Glutamatergic neuron (in vitro differentiated cells): ENCODE data around the gene TAS1R1. TPM values are rescaled to one million over a fixed set of nuclear protein-coding genes. Genes with fewer than 3 reads are reported as not detected.

ENCODE experiments used
- DNase-seq: peaks from one replicate; pipeline ENCODE4 v3.0.0; 2022
- H3K27ac Mint-ChIP-seq: one replicate; pipeline ENCODE4 v1.8.0; 2020; ENCODE audit warnings: mild to moderate bottlenecking, mixed read lengths, inconsistent platforms; ENCODE audit not compliant: unreplicated experiment
- H3K27me3 Mint-ChIP-seq: one replicate; pipeline ENCODE4 v1.8.0; 2020; ENCODE audit warnings: mild to moderate bottlenecking, moderate library complexity, mixed read lengths, inconsistent platforms; ENCODE audit not compliant: unreplicated experiment
- H3K36me3 Mint-ChIP-seq: one replicate; pipeline ENCODE4 v1.8.0; 2020; ENCODE audit warnings: mild to moderate bottlenecking, mixed read lengths, inconsistent platforms; ENCODE audit not compliant: unreplicated experiment
- H3K4me1 Mint-ChIP-seq: one replicate; pipeline ENCODE4 v1.8.0; 2020; ENCODE audit warnings: mild to moderate bottlenecking, low read depth, mixed read lengths, inconsistent platforms; ENCODE audit not compliant: unreplicated experiment
- H3K4me3 Mint-ChIP-seq: one replicate; pipeline ENCODE4 v1.8.0; 2020; ENCODE audit warnings: mild to moderate bottlenecking, mixed read lengths, inconsistent platforms; ENCODE audit not compliant: unreplicated experiment
- H3K9me3 Mint-ChIP-seq: one replicate; pipeline ENCODE4 v1.8.0; 2020; ENCODE audit warnings: mild to moderate bottlenecking, moderate library complexity, mixed read lengths, inconsistent platforms; ENCODE audit not compliant: unreplicated experiment
- total RNA-seq: library from RNA; stranded (reverse); fragmentation: NEBNext Ultra II Directional; extraction: Animal tissue kit (Norgen Biotek cat#: 25700); gene quantifications from one replicate; pipeline ENCODE4 v1.2.1, GENCODE V29; 2021; ENCODE audit not compliant: unreplicated experiment
- TF ChIP-seq, protein P1 (sequence below): fragments of 200-600 bp; sonication (generic); IDR thresholded peaks from one replicate; pipeline ENCODE4 v1.5.0; 2021; ENCODE audit not compliant: partially characterized antibody, unreplicated experiment

Gene TAS1R1
- total RNA-seq, 1 donor from 2014 or later, result not detected

DNA sequence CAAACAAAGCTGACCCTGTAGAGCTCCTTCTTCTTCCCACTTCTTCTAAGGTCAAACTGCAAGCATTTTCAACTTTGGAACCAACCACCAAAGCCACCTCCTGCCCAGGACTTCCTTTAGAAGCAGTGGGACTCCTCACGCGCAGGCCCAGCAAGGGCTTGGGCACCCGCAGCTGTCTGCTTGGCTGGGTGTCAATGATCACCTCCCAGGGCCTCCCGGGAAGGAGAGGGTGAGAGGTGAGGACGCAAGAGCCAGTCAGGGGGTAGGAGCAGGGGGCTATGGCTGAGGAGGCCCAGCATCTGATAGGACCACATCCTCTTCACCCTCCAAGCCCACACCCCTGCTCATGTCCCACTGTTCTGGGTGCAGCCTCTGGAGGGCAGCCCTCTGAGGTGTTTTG, 37.3 kb downstream of the TAS1R1 start:
- Mint-ChIP-seq H3K27ac (no peak overlapping the region), H3K27me3 (peaks cover 6% of the 10 kb centered on the region), H3K36me3 (no peaks in the 10 kb centered on the region), H3K4me1 (peaks cover 2% of the 10 kb centered on the region), H3K9me3 (peaks cover 3% of the 10 kb centered on the region), H3K4me3 (no peak overlapping the region)
- DNase-seq, result no peak
- TF ChIP-seq, protein P1, sequence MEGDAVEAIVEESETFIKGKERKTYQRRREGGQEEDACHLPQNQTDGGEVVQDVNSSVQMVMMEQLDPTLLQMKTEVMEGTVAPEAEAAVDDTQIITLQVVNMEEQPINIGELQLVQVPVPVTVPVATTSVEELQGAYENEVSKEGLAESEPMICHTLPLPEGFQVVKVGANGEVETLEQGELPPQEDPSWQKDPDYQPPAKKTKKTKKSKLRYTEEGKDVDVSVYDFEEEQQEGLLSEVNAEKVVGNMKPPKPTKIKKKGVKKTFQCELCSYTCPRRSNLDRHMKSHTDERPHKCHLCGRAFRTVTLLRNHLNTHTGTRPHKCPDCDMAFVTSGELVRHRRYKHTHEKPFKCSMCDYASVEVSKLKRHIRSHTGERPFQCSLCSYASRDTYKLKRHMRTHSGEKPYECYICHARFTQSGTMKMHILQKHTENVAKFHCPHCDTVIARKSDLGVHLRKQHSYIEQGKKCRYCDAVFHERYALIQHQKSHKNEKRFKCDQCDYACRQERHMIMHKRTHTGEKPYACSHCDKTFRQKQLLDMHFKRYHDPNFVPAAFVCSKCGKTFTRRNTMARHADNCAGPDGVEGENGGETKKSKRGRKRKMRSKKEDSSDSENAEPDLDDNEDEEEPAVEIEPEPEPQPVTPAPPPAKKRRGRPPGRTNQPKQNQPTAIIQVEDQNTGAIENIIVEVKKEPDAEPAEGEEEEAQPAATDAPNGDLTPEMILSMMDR, result no peak

DNA sequence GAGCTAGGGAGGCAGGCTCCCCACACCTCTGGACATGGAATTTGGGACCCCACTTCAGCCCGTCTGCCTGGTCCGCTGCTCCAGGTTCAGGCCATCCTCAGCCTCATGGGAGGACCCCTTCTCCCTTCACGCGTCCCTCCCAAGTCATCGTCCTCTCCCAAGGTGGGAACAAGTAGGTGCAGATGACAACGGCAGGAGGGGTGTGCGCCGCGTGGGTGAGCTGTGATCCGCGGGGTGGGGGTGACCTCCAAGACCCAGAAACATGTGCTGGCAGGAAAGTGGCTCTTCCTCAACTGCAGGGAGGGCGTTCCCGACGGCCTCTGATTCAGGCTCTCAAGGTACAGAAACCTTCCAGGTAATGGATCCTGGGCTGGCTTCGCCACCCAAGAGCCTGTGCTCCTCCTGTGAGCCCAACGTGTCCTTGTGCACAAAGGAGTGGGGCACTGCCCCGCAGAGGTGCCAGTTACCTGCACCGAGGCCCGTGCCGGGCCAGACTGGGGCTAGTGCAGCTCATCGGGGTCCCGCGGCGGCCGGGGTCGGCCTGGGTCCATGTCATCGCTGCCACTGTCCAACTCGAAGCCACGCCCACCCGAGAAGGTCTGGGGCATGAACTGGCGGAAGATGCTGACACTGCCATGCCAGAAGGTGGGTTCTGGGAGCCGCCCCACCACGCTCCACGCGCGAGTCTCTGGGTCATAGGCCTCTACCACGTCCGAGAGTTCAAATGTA, 37.9 kb downstream of the TAS1R1 start:
- no peak overlapping the region for H3K27ac Mint-ChIP-seq
- H3K4me3 Mint-ChIP-seq, result no peak overlapping the region
- peaks cover 2% of the 10 kb centered on the region for H3K4me1 Mint-ChIP-seq
- TF ChIP-seq, protein P1, result no peak
- DNase-seq, result no peak
- peaks cover 3% of the 10 kb centered on the region for H3K9me3 Mint-ChIP-seq
- H3K36me3 Mint-ChIP-seq, result no peaks in the 10 kb centered on the region
- H3K27me3 Mint-ChIP-seq, result peaks cover 4% of the 10 kb centered on the region

DNA sequence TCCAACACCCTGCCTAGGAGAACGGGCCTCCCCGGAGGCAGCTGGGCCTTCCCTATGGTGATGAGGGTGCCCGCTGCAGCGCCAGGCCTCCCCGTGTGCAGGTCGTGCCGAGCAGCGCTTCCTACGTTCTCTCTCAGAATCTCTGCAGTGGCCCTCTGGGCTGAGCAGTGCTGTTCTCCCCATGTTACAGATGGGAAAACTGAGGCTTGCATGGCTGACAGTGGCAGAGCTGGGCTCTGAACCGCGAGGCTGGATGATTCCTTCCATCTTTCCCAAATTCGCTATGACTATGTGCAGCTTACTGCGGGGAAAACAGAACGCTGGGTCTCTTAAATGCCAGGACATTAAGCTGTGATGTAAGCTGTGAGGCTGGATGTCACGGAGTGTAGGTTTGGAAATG, 38.7 kb downstream of the TAS1R1 start:
- no peaks in the 10 kb centered on the region for H3K36me3 Mint-ChIP-seq

DNA sequence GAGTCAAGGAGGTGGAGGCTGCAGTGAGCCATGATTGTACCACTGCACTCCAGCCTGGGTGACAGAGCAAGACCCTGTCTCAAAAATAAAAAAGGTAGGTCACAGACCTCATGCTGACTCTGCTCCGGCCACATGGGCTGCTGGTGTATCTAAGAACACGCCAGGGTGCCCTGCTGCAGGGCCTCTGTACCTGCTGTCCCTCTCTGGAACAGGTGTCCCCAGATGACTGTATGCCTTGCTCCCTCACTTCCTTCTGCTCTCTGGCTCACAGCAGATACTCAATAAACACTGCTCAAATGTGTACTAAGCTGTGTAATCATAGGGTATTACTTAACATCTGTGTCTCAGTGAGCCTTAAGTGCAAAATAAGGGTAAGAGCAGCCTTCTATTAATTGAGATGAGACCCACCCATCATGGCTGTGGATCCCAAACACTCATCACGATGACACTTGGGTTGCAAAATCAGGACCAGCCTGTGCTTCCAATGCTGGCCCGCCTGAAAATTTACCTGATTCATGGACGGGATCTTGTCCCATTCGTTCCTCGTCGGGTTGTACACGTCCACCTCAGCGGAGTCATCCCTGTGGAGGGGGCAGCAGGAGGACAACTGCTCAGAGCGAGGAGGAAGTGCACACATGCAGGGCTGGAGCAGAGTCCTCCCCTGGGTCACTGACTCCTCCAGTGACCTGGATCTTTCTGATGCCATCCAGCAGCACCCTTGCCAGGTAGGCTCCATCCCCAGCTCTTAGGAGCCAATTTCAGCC, 40.1 kb downstream of the TAS1R1 start:
- H3K4me3 Mint-ChIP-seq, result no peak overlapping the region

More for the DNA sequence above, 38.7 kb downstream of the TAS1R1 start:
- TF ChIP-seq, protein P1, result no peak
- DNase-seq, result no peak
- no peak overlapping the region for H3K27ac Mint-ChIP-seq
- H3K4me1 Mint-ChIP-seq, result peaks cover 2% of the 10 kb centered on the region
- H3K4me3 Mint-ChIP-seq, result no peak overlapping the region
- peaks cover 4% of the 10 kb centered on the region for H3K27me3 Mint-ChIP-seq
- peaks cover 3% of the 10 kb centered on the region for H3K9me3 Mint-ChIP-seq

More for the DNA sequence above, 40.1 kb downstream of the TAS1R1 start:
- Mint-ChIP-seq H3K9me3 (peaks cover 4% of the 10 kb centered on the region), H3K4me1 (peaks cover 7% of the 10 kb centered on the region), H3K36me3 (no peaks in the 10 kb centered on the region), H3K27ac (no peak overlapping the region), H3K27me3 (peaks cover 4% of the 10 kb centered on the region)
- no peak for DNase-seq
- TF ChIP-seq, protein P1, result no peak
